Measurements from ENCODE around the gene RPA1. TPM values are rescaled to one million over a fixed set of nuclear protein-coding genes. Genes with fewer than 3 reads are reported as not detected.

The RPA1 gene
- total and polyA plus RNA-seq, 2 of the 8 experiments (the other 6 are each of a cell fraction or from before 2014, with no cell fraction given): 79.1 to 194 TPM

- WGBS, 2 experiments (ENCODE audit: extremely low coverage in 1 of 2, insufficient coverage in 1 of 2, insufficient read length in 1 of 2, insufficient replicate concordance in 2 of 2, low coverage in 1 of 2, low lambda C conversion rate in 2 of 2, missing lambda C conversion rate in 1 of 2): 93 to 100% methylated on average over 2 to 6 of the region's 6 CpGs
- no peak for TF ChIP-seq HDAC6 (IDR thresholded peaks at IDR 0.05; ENCODE audit: low read depth, low read length)
- no peak for TF ChIP-seq ATF3 (IDR thresholded peaks at IDR 0.05; ENCODE audit: insufficient read depth, low read depth, low read length)
- TF ChIP-seq TEAD4 (IDR thresholded peaks at IDR 0.05; ENCODE audit: low read depth, low read length): no peak
- no peak for TF ChIP-seq NRF1 (IDR thresholded peaks at IDR 0.05; ENCODE audit: low read depth, low read length)
- FAIRE-seq: no peak
Observed at GRCh38 chr17:1807890-1808289, 21.9 kb upstream of the RPA1 start.

More at GRCh38 chr17:1807890-1808289, 21.9 kb upstream of the RPA1 start:
- H3K79me1 ChIP-seq (ENCODE audit: low read depth, low read length): no peaks in the 10 kb centered on the region
- H3K9me3 ChIP-seq (ENCODE audit: insufficient read depth in 2 of 2, low read depth in 1 of 2, low read length in 1 of 2): no peaks in the 10 kb centered on the region
- POLR2A ChIA-PET (ENCODE audit: partially characterized antibody): no interaction called here
- no peak overlapping the region for H3K14ac ChIP-seq (ENCODE audit: insufficient read length)
- H4K5ac ChIP-seq (ENCODE audit: insufficient read length, low read depth, low read length): no peak overlapping the region
- H3K23me2 ChIP-seq (ENCODE audit: low read depth, low read length): no peaks in the 10 kb centered on the region
- no peak overlapping the region for H3K9ac ChIP-seq (replicated peaks in 1 of 4; ENCODE audit: extremely low read depth in 1 of 4, low read depth in 3 of 4, low read length in 3 of 4)
- H3K79me2 ChIP-seq (ENCODE audit: control insufficient read depth in 1 of 2, insufficient read depth in 2 of 2, low read length in 2 of 2): no peaks in the 10 kb centered on the region; a peak in 1 of 4 replicates
- no peak overlapping the region for H3K18ac ChIP-seq (ENCODE audit: extremely low read depth, low read length)
- H2AK5ac ChIP-seq (ENCODE audit: low read depth, low read length): no peak overlapping the region
- H3K56ac ChIP-seq (replicated peaks; ENCODE audit: insufficient read length, low read depth, low read length): no peak overlapping the region
- no peak overlapping the region for H4K8ac ChIP-seq (ENCODE audit: extremely low read depth, insufficient read depth, low read length)
- H4K91ac ChIP-seq (replicated peaks; ENCODE audit: insufficient read length, low read length): no peak overlapping the region
- H4K20me1 ChIP-seq (replicated peaks in 1 of 2; ENCODE audit: control insufficient read depth in 1 of 2, insufficient read depth in 2 of 2, low read length in 2 of 2): peaks cover 0 to 4% of the 10 kb centered on the region in 2 experiments
- no peak overlapping the region for H3K27ac ChIP-seq (ENCODE audit: low read depth, low read length)
- peaks cover 0 to 22% (median 10%) of the 10 kb centered on the region in 4 experiments; a peak in 4 of 8 replicates for H3K36me3 ChIP-seq (ENCODE audit: control insufficient read depth in 2 of 4, insufficient read depth in 4 of 4, low read length in 3 of 4)
- no peak overlapping the region for H2BK12ac ChIP-seq (ENCODE audit: low read depth, low read length)
- H3K23ac ChIP-seq (ENCODE audit: insufficient read length): no peak overlapping the region
- H3K4me3 ChIP-seq (ENCODE audit: extremely low read depth in 1 of 4, insufficient read depth in 2 of 4, low read depth in 3 of 4, low read length in 4 of 4): no peak overlapping the region
- no peak overlapping the region for H2BK15ac ChIP-seq (ENCODE audit: low read length)
- H3K4ac ChIP-seq (replicated peaks; ENCODE audit: insufficient read length, low read depth, low read length): no peak overlapping the region
- H3K27me3 ChIP-seq (replicated peaks in 1 of 4; ENCODE audit: control insufficient read depth in 3 of 4, extremely low read depth in 1 of 4, insufficient read depth in 3 of 4, low read length in 3 of 4): no peaks in the 10 kb centered on the region
- no peak overlapping the region for H3K4me2 ChIP-seq (ENCODE audit: insufficient read depth in 1 of 2, low read depth in 2 of 2, low read length in 2 of 2)
- no peak overlapping the region for H2BK120ac ChIP-seq (replicated peaks; ENCODE audit: low read depth, low read length)
- DNase-seq (ENCODE audit: low read depth in 1 of 2, low spot score in 2 of 2): no peak
- no peak overlapping the region for H2AFZ ChIP-seq (ENCODE audit: low read length)
- no peak overlapping the region for H2BK5ac ChIP-seq (ENCODE audit: low read depth, low read length)
- H3K4me1 ChIP-seq (replicated peaks in 1 of 4; ENCODE audit: control insufficient read depth in 3 of 4, insufficient read depth in 4 of 4, low read length in 3 of 4): no peaks in the 10 kb centered on the region
- CTCF ChIA-PET (ENCODE audit: partially characterized antibody): no interaction called here
- H2BK20ac ChIP-seq (ENCODE audit: low read length): no peak overlapping the region

Data from H1 (cell line).